HepG2 (cell line): ENCODE results near the gene TMEM253. TPM values are rescaled to one million over a fixed set of nuclear protein-coding genes. Genes with fewer than 3 reads are reported as not detected.

ENCODE experiments used
- ATAC-seq: fragments of 200-7000 bp; cut with Tn5 transposase; 3 replicates; pipeline ENCODE4 v1.9.1; 2020; ENCODE audit warnings: mild to moderate bottlenecking, moderate library complexity
- BruUV-seq: library from RNA; stranded (reverse); fragments of 400-500 nt; replicated peaks from 2 replicates; lab custom pipeline; 2021; lab: Mats Ljungman, UMichigan
- CTCF ChIA-PET: fragments of 300-600 bp; formaldehyde crosslinking; extraction: SDS; loops from one replicate; lab custom pipeline; 2021; ENCODE audit warnings: low total read pairs, inconsistent platforms, low intra/inter-chr PET ratio; lab: Yijun Ruan, JAX
- POLR2A ChIA-PET: fragments of 350-600 bp; sonication (Branson Sonifier 250); formaldehyde crosslinking; loops from one replicate; lab custom pipeline; 2020; ENCODE audit warnings: antibody characterized with exemption, inconsistent platforms; lab: Yijun Ruan, JAX
- DNase-seq: peaks from one replicate; pipeline ENCODE4 v3.0.0-alpha.2; 2015; ENCODE audit warnings: low spot score
- FAIRE-seq: peaks from 3 replicates; lab custom pipeline; 2011; peaks lifted over from hg19 to GRCh38; lab: Jason Lieb, UNC
- H2AFZ ChIP-seq: one replicate; pipeline ENCODE4 v1.6.1; 2011; ENCODE audit warnings: low read length, inconsistent platforms
- H3K27ac ChIP-seq: fragments of 300-600 bp; 3 replicates; pipeline ENCODE4 v1.8.0; 2011; ENCODE audit warnings: mixed run types, mild to moderate bottlenecking, mixed read lengths, low read length, inconsistent platforms; ENCODE audit not compliant: insufficient read depth; ENCODE audit errors: extremely low read length
- H3K27me3 ChIP-seq, 2 experiments: fragments of 200-600 bp in 1 of 2; 2 replicates in 1 of 2; 3 replicates in 1 of 2; pipeline versions ENCODE4 v1.6.0 to v1.8.0; 2011; ENCODE audit warnings: low read length in 2 of 2, mild to moderate bottlenecking in 2 of 2, moderate library complexity in 2 of 2, inconsistent platforms in 1 of 2; ENCODE audit not compliant: insufficient read depth in 2 of 2, control insufficient read depth in 1 of 2
- H3K36me3 ChIP-seq, 2 experiments: fragments of 200-600 bp in 1 of 2; replicated peaks in 1 of 2; 2 replicates in 1 of 2; 3 replicates in 1 of 2; pipeline versions ENCODE4 v1.5.1 to v1.8.0; 2011; ENCODE audit warnings: low read length in 2 of 2, inconsistent platforms in 1 of 2; ENCODE audit not compliant: insufficient read depth in 2 of 2, control insufficient read depth in 1 of 2
- H3K4me1 ChIP-seq: 2 replicates; pipeline ENCODE4 v1.5.1; 2012; ENCODE audit warnings: low read length, inconsistent platforms; ENCODE audit not compliant: insufficient read depth
- H3K4me2 ChIP-seq: 2 replicates; pipeline ENCODE4 v1.6.0; 2011; ENCODE audit warnings: low read depth, low read length, inconsistent platforms
- H3K4me3 ChIP-seq, 3 experiments: fragments of 200-600 bp in 1 of 3; sonication (generic), shearing (Covaris generic) in 1 of 3; replicated peaks in 1 of 3; 2 replicates each; pipeline ENCODE4 v1.5.1; 2011 to 2016; ENCODE audit warnings: low read length in 3 of 3, inconsistent platforms in 2 of 3, low read depth in 2 of 3, mild to moderate bottlenecking in 2 of 3, control low read depth in 1 of 3, mixed read lengths in 1 of 3; ENCODE audit not compliant: insufficient read depth in 1 of 3
- H3K79me2 ChIP-seq: one replicate; pipeline ENCODE4 v1.6.1; 2011; ENCODE audit warnings: low read length, inconsistent platforms; ENCODE audit not compliant: insufficient read depth
- H3K9ac ChIP-seq: 2 replicates; pipeline ENCODE4 v1.6.0; 2011; ENCODE audit warnings: mild to moderate bottlenecking, low read depth, low read length, inconsistent platforms; ENCODE audit not compliant: insufficient read depth
- H3K9me3 ChIP-seq: 2 replicates; pipeline ENCODE4 v1.5.1; 2012; ENCODE audit warnings: mild to moderate bottlenecking, low read length
- H4K20me1 ChIP-seq: 2 replicates; pipeline ENCODE4 v1.6.0; 2011; ENCODE audit warnings: inconsistent platforms, mild to moderate bottlenecking, low read length, moderate library complexity; ENCODE audit not compliant: insufficient read depth
- DMAP1 ChIP-seq: IDR thresholded peaks from 2 replicates; pipeline ENCODE4 v1.6.1; 2016
- HOXA7 ChIP-seq: sonication (generic); formaldehyde crosslinking; IDR thresholded peaks from 2 replicates; pipeline ENCODE4 v1.8.1; 2022; ENCODE audit warnings: mild to moderate bottlenecking, missing genetic modification reagents, moderate library complexity
- MEIS1 ChIP-seq: sonication (generic); formaldehyde crosslinking; IDR thresholded peaks from 2 replicates; pipeline ENCODE4 v1.9.0; 2021; ENCODE audit warnings: mild to moderate bottlenecking, missing genetic modification reagents, moderate library complexity, borderline replicate concordance
- NCOR1 ChIP-seq: fragments of 200-600 bp; sonication (generic); IDR thresholded peaks from 2 replicates; pipeline ENCODE4 v1.7.0; 2017; ENCODE audit warnings: antibody characterized with exemption, low read length, borderline replicate concordance
- TEAD3 ChIP-seq: optimal IDR thresholded peaks from 2 replicates; pipeline ENCODE3; 2016; ENCODE audit warnings: borderline replicate concordance
- TSC22D2 ChIP-seq: sonication (generic); formaldehyde crosslinking; IDR thresholded peaks from 2 replicates; pipeline ENCODE4 v1.5.1; 2020; ENCODE audit warnings: missing genetic modification reagents, mild to moderate bottlenecking, borderline replicate concordance
- YEATS4 ChIP-seq: sonication (generic); formaldehyde crosslinking; IDR thresholded peaks from 2 replicates; pipeline ENCODE4 v1.4.0; 2020; ENCODE audit warnings: missing genetic modification reagents, borderline replicate concordance
- ZC3H13 ChIP-seq: sonication (generic); formaldehyde crosslinking; IDR thresholded peaks from 2 replicates; pipeline ENCODE4 v1.8.1; 2023; ENCODE audit warnings: mild to moderate bottlenecking, missing genetic modification reagents, moderate library complexity
- ZFP41 ChIP-seq: sonication (generic); formaldehyde crosslinking; IDR thresholded peaks from 2 replicates; pipeline ENCODE4 v1.4.0; 2020; ENCODE audit warnings: mild to moderate bottlenecking, missing genetic modification reagents, borderline replicate concordance
- ZNF232 ChIP-seq: sonication (generic); formaldehyde crosslinking; IDR thresholded peaks from 2 replicates; pipeline ENCODE4 v1.4.0; 2020; ENCODE audit warnings: missing genetic modification reagents, borderline replicate concordance
- ZNF501 ChIP-seq: sonication (generic); formaldehyde crosslinking; IDR thresholded peaks from 2 replicates; pipeline ENCODE4 v1.5.1; 2020; ENCODE audit warnings: mild to moderate bottlenecking, moderate library complexity, missing genetic modification reagents
- ZNF629 ChIP-seq: sonication (generic); formaldehyde crosslinking; conservative IDR thresholded peaks from 2 replicates; pipeline ENCODE4 v1.5.0; 2020; ENCODE audit warnings: missing genetic modification reagents
- ZNF780A ChIP-seq: sonication (generic); formaldehyde crosslinking; IDR thresholded peaks from 2 replicates; pipeline ENCODE4 v1.8.0; 2022; ENCODE audit warnings: mild to moderate bottlenecking, missing genetic modification reagents, moderate library complexity
- WGBS: methylation state at CpG from one replicate; pipeline ENCODE4 v1.1.6; 2017; ENCODE audit warnings: low lambda C conversion rate; 5-methylcytosine and 5-hydroxymethylcytosine counted together
- in situ Hi-C: cut with HindIII; loops from 2 replicates; pipeline ENCODE4 v1.10.0; 2017; ENCODE audit warnings: low pct_unique_long_range_greater_than_20kb; ENCODE audit not compliant: extremely low pct_ligation_motif_present
- intact Hi-C: fragments of 100-400 bp; cut with micrococcal nuclease; formaldehyde crosslinking; loops from one replicate; pipeline ENCODE4 v1.10.0; 2022; ENCODE audit not compliant: unreplicated experiment
- polyA plus RNA-seq, 8 experiments: library from polyadenylated mRNA; depleted of rRNA in 3 of 8; stranded (reverse) in 7 of 8; unstranded in 1 of 8; fragments of >200 nt; fragmentation: Illumina TruSeq in 4 of 8; extraction: Trizol in 4 of 8; gene quantifications; 2 replicates each; pipeline versions ENCODE4 v1.2.1 to v1.2.3, GENCODE V29; 2011 to 2016; ENCODE audit warnings: low read depth in 4 of 8, missing spikeins in 1 of 8, mixed read lengths in 1 of 8; ENCODE audit not compliant: insufficient read depth in 1 of 8
- total RNA-seq, 5 experiments: library from RNA; depleted of rRNA; stranded (reverse); fragments of >200 nt; fragmentation: Illumina TruSeq; extraction: Trizol; gene quantifications; 2 replicates each; pipeline ENCODE4 v1.2.3, GENCODE V29; 2016; ENCODE audit warnings: low read depth in 1 of 5
- TF ChIP-seq, protein P1 (sequence below): IDR thresholded peaks from 2 replicates; pipeline ENCODE4 v1.6.1; 2016; ENCODE audit warnings: missing genetic modification reagents, missing compliant biosample characterization
- TF ChIP-seq, protein P2 (sequence below): IDR thresholded peaks from 2 replicates; pipeline ENCODE4 v1.6.1; 2016
- TF ChIP-seq, protein P3 (sequence below): sonication (generic); formaldehyde crosslinking; IDR thresholded peaks from 2 replicates; pipeline ENCODE4 v1.4.0; 2020; ENCODE audit warnings: missing genetic modification reagents, mild to moderate bottlenecking, borderline replicate concordance
- TF ChIP-seq, protein P4 (sequence below): sonication (generic); formaldehyde crosslinking; conservative IDR thresholded peaks from 2 replicates; pipeline ENCODE4 v1.5.0; 2020; ENCODE audit warnings: missing genetic modification reagents

The TMEM253 gene
- total and polyA plus RNA-seq, 2 of the 13 experiments (the other 11 are each of a cell fraction or from before 2014, with no cell fraction given): 0.29 to 0.45 TPM

DNA sequence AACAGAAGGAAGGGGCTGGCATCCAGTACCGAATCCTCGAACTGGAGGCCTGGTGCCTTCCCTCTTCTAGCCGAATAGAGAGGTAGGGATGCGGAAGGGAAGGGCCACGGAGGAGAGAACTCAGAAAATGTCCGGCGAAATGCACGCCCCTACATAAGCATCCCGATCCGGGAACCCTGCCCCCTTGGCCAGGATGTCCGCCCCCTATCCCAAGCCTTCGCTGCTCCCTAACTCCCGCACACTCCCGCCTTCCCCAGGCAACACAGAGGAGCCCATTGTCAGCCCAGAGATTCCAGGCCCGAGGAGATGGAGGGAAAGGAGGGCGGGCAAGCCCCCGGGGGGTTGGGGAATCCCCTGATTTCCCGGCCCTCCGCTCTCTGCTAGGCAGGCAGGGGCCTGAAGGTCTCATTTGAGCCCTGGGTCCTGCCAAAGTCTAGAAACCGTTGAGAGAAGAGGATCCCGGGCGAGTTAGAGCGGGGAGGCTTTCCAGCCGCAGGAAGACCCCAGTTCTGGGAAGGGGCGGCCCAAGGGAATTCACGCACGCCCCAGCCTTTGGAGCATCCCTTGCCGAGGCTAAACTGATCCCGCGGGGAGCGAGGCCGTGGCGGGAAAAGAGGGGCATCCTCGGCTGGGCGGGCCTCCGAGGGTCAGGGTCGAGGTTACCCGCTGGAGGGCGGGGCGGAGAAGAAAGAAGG, 31.3 kb upstream of the TMEM253 start:
- Histone ChIP-seq H3K4me2 (peak overlapping the region; percentile 87), H3K79me2 (peaks cover 6% of the 10 kb centered on the region), H2AFZ (no peak overlapping the region), H3K36me3 (peaks cover 5 to 13% of the 10 kb centered on the region in 2 experiments; a peak in 4 of 5 replicates), H4K20me1 (no peaks in the 10 kb centered on the region), H3K9ac (peak overlapping the region; percentile 80), H3K4me1 (peaks cover 58% of the 10 kb centered on the region), H3K9me3 (no peaks in the 10 kb centered on the region), H3K27ac (peak overlapping the region; percentile 77), H3K27me3 (peaks cover 0 to 7% of the 10 kb centered on the region in 2 experiments; a peak in 1 of 5 replicates), H3K4me3 (peak overlapping the region; percentile 86 to 90 (median 87))
- in situ Hi-C loops (loop anchor here (5.0 kb wide), 1 partner anchor 33 kb away; the partner anchor contains the start of gene TMEM253), intact Hi-C loops (loop anchor here (1.0 to 5.0 kb wide), 3 partner anchors 15 to 123 kb away; no protein-coding TSS in a partner anchor)
- CTCF ChIA-PET: interaction anchor here (5.8 to 7.5 kb wide), 4 partner anchors 20 to 55 kb away, joined by 35 to 135 read pairs (median 60); no protein-coding TSS in a partner anchor
- BruUV-seq: no TSS peak
- POLR2A ChIA-PET: interaction anchor here (1.1 to 6.7 kb wide), 21 partner anchors 8 to 386 kb away, joined by 4 to 141 read pairs (median 17); partner anchors contain the start of genes RNASE4, RNASE8, TMEM253 and ZNF219
- WGBS: 3% methylated on average over 39 of the region's 40 CpGs
- no peak for FAIRE-seq
- DNase-seq: peak; percentile 85
- ATAC-seq: peak; percentile 61
- no peak for TF ChIP-seq DMAP1 (CRISPR knock-in tag)
- TF ChIP-seq, protein P1, sequence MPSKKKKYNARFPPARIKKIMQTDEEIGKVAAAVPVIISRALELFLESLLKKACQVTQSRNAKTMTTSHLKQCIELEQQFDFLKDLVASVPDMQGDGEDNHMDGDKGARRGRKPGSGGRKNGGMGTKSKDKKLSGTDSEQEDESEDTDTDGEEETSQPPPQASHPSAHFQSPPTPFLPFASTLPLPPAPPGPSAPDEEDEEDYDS (CRISPR knock-in tag): 0 out of 2 replicates have a peak, but pooled peaks have one; percentile 27
- no peak for TF ChIP-seq TEAD3 (CRISPR knock-in tag)
- TF ChIP-seq, protein P2, sequence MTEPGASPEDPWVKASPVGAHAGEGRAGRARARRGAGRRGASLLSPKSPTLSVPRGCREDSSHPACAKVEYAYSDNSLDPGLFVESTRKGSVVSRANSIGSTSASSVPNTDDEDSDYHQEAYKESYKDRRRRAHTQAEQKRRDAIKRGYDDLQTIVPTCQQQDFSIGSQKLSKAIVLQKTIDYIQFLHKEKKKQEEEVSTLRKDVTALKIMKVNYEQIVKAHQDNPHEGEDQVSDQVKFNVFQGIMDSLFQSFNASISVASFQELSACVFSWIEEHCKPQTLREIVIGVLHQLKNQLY (CRISPR knock-in tag): no peak
- TF ChIP-seq YEATS4 (CRISPR knock-in tag): peak; percentile 71; the same call in 1 of the 2 replicates
- TF ChIP-seq, protein P3, sequence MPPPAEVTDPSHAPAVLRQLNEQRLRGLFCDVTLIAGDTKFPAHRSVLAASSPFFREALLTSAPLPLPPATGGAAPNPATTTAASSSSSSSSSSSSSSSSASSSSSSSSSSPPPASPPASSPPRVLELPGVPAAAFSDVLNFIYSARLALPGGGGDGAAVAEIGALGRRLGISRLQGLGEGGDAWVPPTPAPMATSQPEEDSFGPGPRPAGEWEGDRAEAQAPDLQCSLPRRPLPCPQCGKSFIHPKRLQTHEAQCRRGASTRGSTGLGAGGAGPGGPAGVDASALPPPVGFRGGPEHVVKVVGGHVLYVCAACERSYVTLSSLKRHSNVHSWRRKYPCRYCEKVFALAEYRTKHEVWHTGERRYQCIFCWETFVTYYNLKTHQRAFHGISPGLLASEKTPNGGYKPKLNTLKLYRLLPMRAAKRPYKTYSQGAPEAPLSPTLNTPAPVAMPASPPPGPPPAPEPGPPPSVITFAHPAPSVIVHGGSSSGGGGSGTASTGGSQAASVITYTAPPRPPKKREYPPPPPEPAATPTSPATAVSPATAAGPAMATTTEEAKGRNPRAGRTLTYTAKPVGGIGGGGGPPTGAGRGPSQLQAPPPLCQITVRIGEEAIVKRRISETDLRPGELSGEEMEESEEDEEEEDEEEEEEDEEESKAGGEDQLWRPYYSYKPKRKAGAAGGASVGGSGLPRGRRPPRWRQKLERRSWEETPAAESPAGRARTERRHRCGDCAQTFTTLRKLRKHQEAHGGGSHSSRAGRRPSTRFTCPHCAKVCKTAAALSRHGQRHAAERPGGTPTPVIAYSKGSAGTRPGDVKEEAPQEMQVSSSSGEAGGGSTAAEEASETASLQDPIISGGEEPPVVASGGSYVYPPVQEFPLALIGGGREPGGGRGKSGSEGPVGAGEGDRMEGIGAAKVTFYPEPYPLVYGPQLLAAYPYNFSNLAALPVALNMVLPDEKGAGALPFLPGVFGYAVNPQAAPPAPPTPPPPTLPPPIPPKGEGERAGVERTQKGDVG: no peak; the same call in 1 of the 2 replicates
- peak; percentile 34 for TF ChIP-seq MEIS1
- TF ChIP-seq, protein P4, sequence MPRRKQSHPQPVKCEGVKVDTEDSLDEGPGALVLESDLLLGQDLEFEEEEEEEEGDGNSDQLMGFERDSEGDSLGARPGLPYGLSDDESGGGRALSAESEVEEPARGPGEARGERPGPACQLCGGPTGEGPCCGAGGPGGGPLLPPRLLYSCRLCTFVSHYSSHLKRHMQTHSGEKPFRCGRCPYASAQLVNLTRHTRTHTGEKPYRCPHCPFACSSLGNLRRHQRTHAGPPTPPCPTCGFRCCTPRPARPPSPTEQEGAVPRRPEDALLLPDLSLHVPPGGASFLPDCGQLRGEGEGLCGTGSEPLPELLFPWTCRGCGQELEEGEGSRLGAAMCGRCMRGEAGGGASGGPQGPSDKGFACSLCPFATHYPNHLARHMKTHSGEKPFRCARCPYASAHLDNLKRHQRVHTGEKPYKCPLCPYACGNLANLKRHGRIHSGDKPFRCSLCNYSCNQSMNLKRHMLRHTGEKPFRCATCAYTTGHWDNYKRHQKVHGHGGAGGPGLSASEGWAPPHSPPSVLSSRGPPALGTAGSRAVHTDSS (CRISPR knock-in tag): no peak
- TF ChIP-seq ZNF780A (CRISPR knock-in tag): 0 out of 2 replicates have a peak, but pooled peaks have one; percentile 29
- TF ChIP-seq ZNF629 (CRISPR knock-in tag): no peak
- peak; percentile 80; the same call in 1 of the 2 replicates for TF ChIP-seq ZFP41 (CRISPR knock-in tag)
- peak; percentile 75; the same call in 1 of the 2 replicates for TF ChIP-seq ZNF232 (CRISPR knock-in tag)
- TF ChIP-seq HOXA7 (CRISPR knock-in tag): no peak
- no peak for TF ChIP-seq TSC22D2 (CRISPR knock-in tag)
- peak; percentile 94 for TF ChIP-seq ZC3H13 (CRISPR knock-in tag)
- peak; percentile 90; the same call in 1 of the 2 replicates for TF ChIP-seq ZNF501 (CRISPR knock-in tag)
- TF ChIP-seq NCOR1: peak; percentile 22; the same call in 1 of the 2 replicates
